ENCODE measurements around the gene TDRD1. TPM values are rescaled to one million over a fixed set of nuclear protein-coding genes. Genes with fewer than 3 reads are reported as not detected.

The TDRD1 gene
- total and polyA plus RNA-seq, 8 donors = 0.05 to 7.6 (median 0.49) TPM; not detected in 4

DNA sequence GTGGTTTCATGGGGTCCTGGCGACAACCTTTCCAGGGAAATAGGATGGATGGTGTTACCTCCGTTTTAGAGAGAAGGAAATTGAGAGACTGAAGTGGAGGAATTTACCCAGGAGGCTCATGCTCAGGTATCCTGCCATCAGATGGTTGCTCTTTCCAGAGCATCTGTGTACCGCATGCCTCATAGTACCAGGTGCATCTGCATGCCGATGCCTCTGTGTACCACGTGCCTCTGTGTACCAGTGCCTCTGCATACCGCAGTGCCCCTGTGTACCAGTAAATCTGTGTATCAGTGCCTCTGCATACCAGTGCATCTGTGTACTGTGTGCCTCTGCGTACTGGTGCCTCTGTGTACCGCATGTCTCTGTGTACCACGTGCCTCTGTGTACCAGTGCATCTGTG is 63.1 kb downstream of the TDRD1 start:
- 84 to 88% (median 85%) methylated on average over 9 of the region's 9 CpGs for WGBS, 5 donors
- no peaks in the 10 kb centered on the region for H3K36me3 ChIP-seq
- H3K4me1 ChIP-seq = peaks cover 27 to 63% (median 52%) of the 10 kb centered on the region in 4 donors
- peaks cover 5 to 67% (median 14%) of the 10 kb centered on the region in 3 donors for H3K27me3 ChIP-seq
- H3K9me3 ChIP-seq = no peaks in the 10 kb centered on the region
- intact Hi-C loops (cut with DNase I; ENCODE audit: low total_unique reads) = no loop called here
- H3K4me3 ChIP-seq = no peak overlapping the region
- TF ChIP-seq EP300 (IDR thresholded peaks at IDR 0.05) = no peak
- TF ChIP-seq POLR2A (IDR thresholded peaks at IDR 0.05) = no peak
- TF ChIP-seq, protein P1, sequence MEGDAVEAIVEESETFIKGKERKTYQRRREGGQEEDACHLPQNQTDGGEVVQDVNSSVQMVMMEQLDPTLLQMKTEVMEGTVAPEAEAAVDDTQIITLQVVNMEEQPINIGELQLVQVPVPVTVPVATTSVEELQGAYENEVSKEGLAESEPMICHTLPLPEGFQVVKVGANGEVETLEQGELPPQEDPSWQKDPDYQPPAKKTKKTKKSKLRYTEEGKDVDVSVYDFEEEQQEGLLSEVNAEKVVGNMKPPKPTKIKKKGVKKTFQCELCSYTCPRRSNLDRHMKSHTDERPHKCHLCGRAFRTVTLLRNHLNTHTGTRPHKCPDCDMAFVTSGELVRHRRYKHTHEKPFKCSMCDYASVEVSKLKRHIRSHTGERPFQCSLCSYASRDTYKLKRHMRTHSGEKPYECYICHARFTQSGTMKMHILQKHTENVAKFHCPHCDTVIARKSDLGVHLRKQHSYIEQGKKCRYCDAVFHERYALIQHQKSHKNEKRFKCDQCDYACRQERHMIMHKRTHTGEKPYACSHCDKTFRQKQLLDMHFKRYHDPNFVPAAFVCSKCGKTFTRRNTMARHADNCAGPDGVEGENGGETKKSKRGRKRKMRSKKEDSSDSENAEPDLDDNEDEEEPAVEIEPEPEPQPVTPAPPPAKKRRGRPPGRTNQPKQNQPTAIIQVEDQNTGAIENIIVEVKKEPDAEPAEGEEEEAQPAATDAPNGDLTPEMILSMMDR (IDR thresholded peaks at IDR 0.05) = no peak
- no peak for TF ChIP-seq POLR2AphosphoS5 (IDR thresholded peaks at IDR 0.05)
- no peak for DNase-seq
- H3K27ac ChIP-seq = no peak overlapping the region

DNA sequence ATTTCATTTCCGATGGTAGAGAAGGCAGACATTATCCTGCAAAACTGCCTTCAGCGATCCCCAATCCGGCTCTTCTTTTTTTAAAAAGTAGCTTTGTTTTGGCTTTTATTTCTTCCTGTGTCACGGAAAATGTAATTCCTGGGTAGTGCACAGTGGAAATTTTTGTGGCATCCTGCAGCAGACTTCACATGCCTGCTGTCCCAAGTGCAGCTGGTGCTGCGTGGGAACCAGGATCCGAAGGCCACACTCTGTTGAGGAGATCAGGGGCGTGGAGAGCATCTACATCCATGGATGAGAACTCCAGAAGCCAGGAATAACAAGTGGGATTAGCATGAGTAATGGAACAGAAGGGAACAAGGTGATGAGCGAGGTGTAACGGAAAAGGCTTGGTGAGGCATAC is 64.5 kb downstream of the TDRD1 start:
- no peak for DNase-seq
- no peak for TF ChIP-seq POLR2A (IDR thresholded peaks at IDR 0.05)
- no peak for TF ChIP-seq POLR2AphosphoS5 (IDR thresholded peaks at IDR 0.05)
- no peak for TF ChIP-seq EP300 (IDR thresholded peaks at IDR 0.05)
- TF ChIP-seq, protein P1 (IDR thresholded peaks at IDR 0.05) = no peak
- Histone ChIP-seq H3K4me3 (no peak overlapping the region), H3K4me1 (peaks cover 27 to 67% (median 50%) of the 10 kb centered on the region in 4 donors), H3K27me3 (peaks cover 5 to 54% (median 14%) of the 10 kb centered on the region in 3 donors), H3K36me3 (no peaks in the 10 kb centered on the region), H3K27ac (peak overlapping the region; percentile 23 to 86 (median 62)), H3K9me3 (no peaks in the 10 kb centered on the region)
- intact Hi-C loops (cut with DNase I; ENCODE audit: low total_unique reads) = no loop called here
- 51 to 69% (median 58%) methylated on average over 9 of the region's 9 CpGs for WGBS, 5 donors

DNA sequence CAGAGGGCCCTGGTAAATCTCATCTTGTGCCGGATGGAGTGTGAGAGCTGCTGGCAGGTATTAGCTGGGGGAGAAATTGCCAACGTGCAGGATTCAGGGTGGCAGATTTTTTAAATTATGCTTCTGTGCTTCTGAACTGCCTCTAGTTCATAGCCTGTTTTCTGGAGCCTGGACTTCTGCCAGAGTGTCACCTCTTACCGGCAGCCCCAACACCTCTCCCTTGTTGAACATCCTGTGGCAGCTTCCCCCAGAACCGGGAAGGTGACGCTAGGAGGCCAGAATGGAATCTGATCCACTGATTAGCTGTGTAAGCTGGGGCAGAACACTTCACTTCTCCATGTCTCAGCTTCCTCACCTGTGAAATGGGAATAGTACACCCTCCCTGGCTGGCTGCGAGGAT is 65.0 kb downstream of the TDRD1 start:
- no peaks in the 10 kb centered on the region for H3K9me3 ChIP-seq
- peaks cover 5 to 49% (median 12%) of the 10 kb centered on the region in 3 donors for H3K27me3 ChIP-seq
- DNase-seq = peak; percentile 16 to 51
- TF ChIP-seq EP300 (IDR thresholded peaks at IDR 0.05) = no peak
- TF ChIP-seq POLR2A (IDR thresholded peaks at IDR 0.05) = no peak
- TF ChIP-seq, protein P1 (IDR thresholded peaks at IDR 0.05) = no peak
- no peak for TF ChIP-seq POLR2AphosphoS5 (IDR thresholded peaks at IDR 0.05)
- intact Hi-C loops (cut with DNase I; ENCODE audit: low total_unique reads) = no loop called here
- WGBS, 5 donors = 21 to 42% (median 30%) methylated on average over 6 of the region's 6 CpGs
- no peak overlapping the region for H3K4me3 ChIP-seq
- H3K36me3 ChIP-seq = no peaks in the 10 kb centered on the region
- H3K27ac ChIP-seq = peak overlapping the region; percentile 23 to 86 (median 62)
- H3K4me1 ChIP-seq = peaks cover 23 to 62% (median 46%) of the 10 kb centered on the region in 4 donors

DNA sequence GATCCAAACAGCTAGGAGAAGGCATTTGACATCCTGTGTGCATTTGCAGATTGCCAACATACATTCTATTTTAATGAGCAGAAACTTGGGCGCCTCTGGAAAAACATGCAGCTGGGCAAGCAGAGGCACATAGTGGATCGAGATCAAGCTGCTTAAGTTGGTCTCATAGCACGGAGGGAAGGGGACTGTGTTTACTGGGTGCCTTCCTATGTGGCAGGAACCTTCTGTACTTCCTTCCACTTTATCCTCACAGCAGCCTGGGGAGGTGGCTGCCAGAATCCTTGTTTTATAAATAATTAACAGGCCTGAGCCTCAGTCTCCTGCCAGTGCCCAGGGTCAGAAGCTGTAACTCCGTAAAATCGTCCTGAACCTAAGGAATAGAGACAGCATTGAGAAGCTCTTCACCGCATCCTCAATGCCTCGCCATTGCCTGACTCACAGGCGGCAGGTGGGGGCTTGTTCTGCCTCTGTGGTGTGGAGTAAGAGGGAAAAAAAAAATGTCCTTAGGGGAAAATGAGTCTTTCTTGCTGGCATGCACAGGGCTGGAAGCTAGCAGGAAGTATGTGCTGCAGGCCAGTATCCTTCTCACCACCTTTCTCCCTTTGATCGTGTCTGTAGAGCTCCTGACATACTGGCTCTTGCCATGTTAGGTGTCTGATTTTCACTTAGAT is 66.1 kb downstream of the TDRD1 start:
- intact Hi-C loops (cut with DNase I; ENCODE audit: low total_unique reads) = no loop called here
- TF ChIP-seq, protein P1 (IDR thresholded peaks at IDR 0.05) = no peak
- TF ChIP-seq EP300 (IDR thresholded peaks at IDR 0.05) (no peak), POLR2AphosphoS5 (IDR thresholded peaks at IDR 0.05) (peak in 1 of 3 donors; percentile 55), POLR2A (IDR thresholded peaks at IDR 0.05) (no peak)
- Histone ChIP-seq H3K4me3 (no peak overlapping the region), H3K4me1 (peaks cover 18 to 57% (median 40%) of the 10 kb centered on the region in 4 donors), H3K27ac (peak overlapping the region; percentile 54 to 86 (median 77)), H3K9me3 (no peaks in the 10 kb centered on the region), H3K36me3 (no peaks in the 10 kb centered on the region), H3K27me3 (peaks cover 0 to 38% (median under 1%) of the 10 kb centered on the region in 3 donors)
- DNase-seq = peak; percentile 29 to 68
- WGBS, 5 donors = 28 to 42% (median 36%) methylated on average over 9 of the region's 9 CpGs

Measured in stomach (tissue), 9 donors.